OCI-LY7 (cell line): Measurements from ENCODE around the gene GGA1. TPM values are rescaled to one million over a fixed set of nuclear protein-coding genes. Genes with fewer than 3 reads are reported as not detected.

Source experiments
- BruUV-seq: library from RNA; stranded (reverse); fragments of 400-500 nt; replicated peaks from 2 replicates; lab custom pipeline; 2021; lab: Mats Ljungman, UMichigan
- CTCF ChIA-PET: fragments of 300-600 bp; sonication (Branson Sonifier 250); formaldehyde crosslinking; loops from one replicate; lab custom pipeline; 2022; ENCODE audit warnings: antibody characterized with exemption; ENCODE audit not compliant: unreplicated experiment; lab: Charles Lee
- POLR2A ChIA-PET: fragments of 300-600 bp; sonication (Branson Sonifier 250); formaldehyde crosslinking; loops from one replicate; lab custom pipeline; 2022; ENCODE audit warnings: antibody characterized with exemption; lab: Charles Lee
- DNase-seq: peaks from one replicate; pipeline ENCODE4 v3.0.0-alpha.2; 2015; ENCODE audit warnings: low spot score
- H2AFZ ChIP-seq: fragments of 200-600 bp; sonication (generic), shearing (Covaris generic); 2 replicates; pipeline ENCODE4 v1.6.1; 2014; ENCODE audit warnings: mild to moderate bottlenecking, antibody characterized with exemption, low read length, moderate library complexity
- H3K27ac ChIP-seq: fragments of 200-600 bp; sonication (generic); 2 replicates; pipeline ENCODE4 v1.5.1; 2014; ENCODE audit warnings: mixed run types, low read depth, mild to moderate bottlenecking, moderate library complexity, low read length, inconsistent platforms; ENCODE audit not compliant: poor library complexity, severe bottlenecking
- H3K36me3 ChIP-seq: fragments of 200-600 bp; sonication (generic); 2 replicates; pipeline ENCODE4 v1.6.1; 2014; ENCODE audit warnings: mild to moderate bottlenecking, antibody characterized with exemption, low read length, moderate library complexity, mixed read lengths; ENCODE audit not compliant: insufficient read depth
- H3K4me1 ChIP-seq: fragments of 200-600 bp; sonication (generic); 2 replicates; pipeline ENCODE4 v1.5.1; 2014; ENCODE audit warnings: mild to moderate bottlenecking, low read length; ENCODE audit not compliant: insufficient read depth, poor library complexity, severe bottlenecking
- H3K4me2 ChIP-seq: fragments of 200-600 bp; sonication (generic); 2 replicates; pipeline ENCODE4 v1.6.1; 2014; ENCODE audit warnings: mild to moderate bottlenecking, low read length
- H3K4me3 ChIP-seq: fragments of 200-600 bp; sonication (generic); 2 replicates; pipeline ENCODE4 v1.5.1; 2014; ENCODE audit warnings: mild to moderate bottlenecking, low read depth, low read length; ENCODE audit not compliant: poor library complexity, severe bottlenecking
- H3K79me2 ChIP-seq: fragments of 200-600 bp; sonication (generic); 2 replicates; pipeline ENCODE4 v1.6.1; 2016; ENCODE audit warnings: low read depth, mild to moderate bottlenecking, low read length, moderate library complexity, mixed read lengths; ENCODE audit not compliant: insufficient read depth
- H3K9me2 ChIP-seq: fragments of 200-600 bp; sonication (generic); 2 replicates; pipeline ENCODE4 v1.6.1; 2016; ENCODE audit warnings: mild to moderate bottlenecking, low read length, mixed read lengths; ENCODE audit not compliant: insufficient read depth
- H3K9me3 ChIP-seq: fragments of 200-600 bp; sonication (generic); 2 replicates; pipeline ENCODE4 v1.6.1; 2014; ENCODE audit warnings: mild to moderate bottlenecking, mixed run types, low read length, mixed read lengths
- H4K20me1 ChIP-seq: fragments of 200-600 bp; sonication (generic); 2 replicates; pipeline ENCODE4 v1.6.1; 2014; ENCODE audit warnings: mild to moderate bottlenecking, antibody characterized with exemption, low read length, moderate library complexity, mixed read lengths; ENCODE audit not compliant: insufficient read depth
- EZH2phosphoT487 ChIP-seq: fragments of 200-600 bp; sonication (generic); IDR thresholded peaks from 2 replicates; pipeline ENCODE4 v1.6.1; 2018; ENCODE audit warnings: low read depth, borderline replicate concordance, mild to moderate bottlenecking, mixed run types, antibody characterized with exemption, low read length, moderate library complexity, mixed read lengths
- intact Hi-C: fragments of 100-400 bp; cut with micrococcal nuclease; formaldehyde crosslinking; loops from one replicate; pipeline ENCODE4 v1.10.0; 2022; ENCODE audit not compliant: unreplicated experiment
- total RNA-seq, 2 experiments: library from RNA; depleted of rRNA in 1 of 2; stranded (reverse); fragments of >200 nt in 1 of 2; shearing (Covaris generic) in 1 of 2; gene quantifications; 2 replicates each; pipeline ENCODE4 v1.2.3, GENCODE V29; 2014 to 2022
- TF ChIP-seq, protein P1 (sequence below): fragments of 200-600 bp; sonication (generic); conservative IDR thresholded peaks from 2 replicates; pipeline ENCODE4 v1.5.1; 2014; ENCODE audit warnings: mild to moderate bottlenecking, antibody characterized with exemption, low read length, moderate library complexity, mixed read lengths

Gene GGA1
- total RNA-seq, 2 experiments from 2014 or later, result 127 to 172 TPM

DNA sequence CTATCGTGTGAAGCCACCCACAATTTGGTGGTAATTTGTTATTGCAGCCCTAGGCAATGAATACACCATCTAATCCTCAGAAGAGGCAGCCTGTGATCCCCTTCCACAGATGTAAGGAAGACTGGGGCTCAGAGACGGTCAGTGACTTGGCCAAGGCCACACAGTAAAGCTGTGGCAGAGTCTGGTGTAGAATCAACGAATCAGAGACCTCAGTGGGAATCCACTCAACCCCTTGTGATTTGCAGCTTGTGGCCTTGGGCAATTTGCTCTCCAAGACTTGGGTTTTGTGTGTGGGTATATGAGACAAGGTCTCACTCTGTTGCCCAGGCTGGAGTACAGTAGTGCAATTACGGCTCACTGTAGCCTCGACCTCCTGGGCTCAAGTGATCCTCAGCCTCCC lies 30.6 kb upstream of the GGA1 start:
- Histone ChIP-seq H4K20me1 (no peaks in the 10 kb centered on the region), H3K9me2 (no peaks in the 10 kb centered on the region), H3K4me2 (no peak overlapping the region), H2AFZ (no peak overlapping the region), H3K4me3 (no peak overlapping the region), H3K27ac (no peak overlapping the region), H3K9me3 (no peaks in the 10 kb centered on the region), H3K79me2 (no peaks in the 10 kb centered on the region), H3K36me3 (no peaks in the 10 kb centered on the region), H3K4me1 (peaks cover 15% of the 10 kb centered on the region)
- TF ChIP-seq, protein P1, sequence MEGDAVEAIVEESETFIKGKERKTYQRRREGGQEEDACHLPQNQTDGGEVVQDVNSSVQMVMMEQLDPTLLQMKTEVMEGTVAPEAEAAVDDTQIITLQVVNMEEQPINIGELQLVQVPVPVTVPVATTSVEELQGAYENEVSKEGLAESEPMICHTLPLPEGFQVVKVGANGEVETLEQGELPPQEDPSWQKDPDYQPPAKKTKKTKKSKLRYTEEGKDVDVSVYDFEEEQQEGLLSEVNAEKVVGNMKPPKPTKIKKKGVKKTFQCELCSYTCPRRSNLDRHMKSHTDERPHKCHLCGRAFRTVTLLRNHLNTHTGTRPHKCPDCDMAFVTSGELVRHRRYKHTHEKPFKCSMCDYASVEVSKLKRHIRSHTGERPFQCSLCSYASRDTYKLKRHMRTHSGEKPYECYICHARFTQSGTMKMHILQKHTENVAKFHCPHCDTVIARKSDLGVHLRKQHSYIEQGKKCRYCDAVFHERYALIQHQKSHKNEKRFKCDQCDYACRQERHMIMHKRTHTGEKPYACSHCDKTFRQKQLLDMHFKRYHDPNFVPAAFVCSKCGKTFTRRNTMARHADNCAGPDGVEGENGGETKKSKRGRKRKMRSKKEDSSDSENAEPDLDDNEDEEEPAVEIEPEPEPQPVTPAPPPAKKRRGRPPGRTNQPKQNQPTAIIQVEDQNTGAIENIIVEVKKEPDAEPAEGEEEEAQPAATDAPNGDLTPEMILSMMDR, result no peak
- TF ChIP-seq EZH2phosphoT487, result no peak
- ChIA-PET POLR2A (interaction anchor here (0.6 kb wide), 1 partner anchor 124 kb away, joined by 3 read pairs; no protein-coding TSS in a partner anchor), CTCF (no interaction called here)
- no TSS peak for BruUV-seq
- intact Hi-C loops, result no loop called here
- no peak for DNase-seq

DNA sequence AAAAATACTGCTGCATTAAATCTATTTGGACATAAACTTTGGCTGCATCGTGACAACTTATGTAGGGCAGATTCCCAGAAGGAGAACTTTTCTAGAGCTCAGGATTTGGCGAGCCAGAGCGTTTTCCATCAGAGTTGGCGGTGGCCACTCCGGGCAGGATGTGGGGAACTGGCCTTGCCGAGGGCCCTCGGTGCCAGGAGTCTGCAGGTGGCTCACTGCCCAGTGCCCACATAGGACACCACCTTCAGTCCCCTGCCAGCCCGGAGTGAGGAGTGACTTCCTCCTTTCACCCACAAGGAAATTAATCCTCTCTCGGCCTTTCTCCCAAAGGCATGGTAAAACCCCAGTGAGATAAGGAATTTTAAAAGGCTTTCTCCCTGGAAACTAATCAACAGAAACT lies 27.1 kb upstream of the GGA1 start:
- Histone ChIP-seq H3K9me2 (no peaks in the 10 kb centered on the region), H3K79me2 (no peaks in the 10 kb centered on the region), H4K20me1 (no peaks in the 10 kb centered on the region), H3K4me1 (peaks cover 15% of the 10 kb centered on the region), H3K27ac (no peak overlapping the region), H2AFZ (no peak overlapping the region), H3K4me2 (no peak overlapping the region), H3K36me3 (no peaks in the 10 kb centered on the region), H3K9me3 (no peaks in the 10 kb centered on the region), H3K4me3 (no peak overlapping the region)
- CTCF ChIA-PET, result no interaction called here
- TF ChIP-seq EZH2phosphoT487, result no peak
- TF ChIP-seq, protein P1, result no peak
- intact Hi-C loops, result no loop called here
- POLR2A ChIA-PET, result no interaction called here
- no peak for DNase-seq
- no TSS peak for BruUV-seq

DNA sequence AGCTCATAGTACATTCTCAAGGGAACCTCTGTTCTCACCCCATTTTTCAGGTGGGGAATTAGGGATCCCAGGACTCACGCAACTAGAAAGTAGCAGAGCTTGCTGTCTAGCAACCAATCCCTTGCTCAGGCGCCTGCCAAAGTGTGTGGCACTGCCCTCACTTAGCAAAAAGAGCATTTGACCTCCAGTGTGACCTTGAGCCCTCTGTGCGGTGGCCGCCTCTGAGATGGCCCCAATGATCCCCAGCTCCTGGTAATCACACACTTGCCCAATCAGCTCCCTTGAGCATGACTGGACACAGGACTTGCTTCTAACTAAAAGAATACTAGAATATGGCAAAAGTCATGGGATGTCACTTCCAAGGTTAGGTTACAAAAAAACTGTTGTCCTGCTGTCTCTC lies 26.1 kb upstream of the GGA1 start:
- no peaks in the 10 kb centered on the region for H3K9me3 ChIP-seq
- no peak overlapping the region for H3K4me3 ChIP-seq
- intact Hi-C loops, result no loop called here
- BruUV-seq, result no TSS peak
- H3K9me2 ChIP-seq, result no peaks in the 10 kb centered on the region
- TF ChIP-seq, protein P1, result no peak
- ChIA-PET CTCF (interaction anchor here (0.8 to 1.4 kb wide), 2 partner anchors 15 to 21 kb away, joined by 3 to 4 read pairs; no protein-coding TSS in a partner anchor), POLR2A (interaction anchor here (0.8 kb wide), 1 partner anchor 9 kb away, joined by 3 read pairs; no protein-coding TSS in a partner anchor)
- no peak overlapping the region for H3K27ac ChIP-seq
- H3K79me2 ChIP-seq, result no peaks in the 10 kb centered on the region
- H3K4me2 ChIP-seq, result no peak overlapping the region
- no peaks in the 10 kb centered on the region for H3K36me3 ChIP-seq
- H2AFZ ChIP-seq, result no peak overlapping the region
- no peaks in the 10 kb centered on the region for H4K20me1 ChIP-seq
- peaks cover 15% of the 10 kb centered on the region for H3K4me1 ChIP-seq
- DNase-seq, result no peak
